Measurements from ENCODE around the gene TMEM18.

Gene TMEM18

DNA sequence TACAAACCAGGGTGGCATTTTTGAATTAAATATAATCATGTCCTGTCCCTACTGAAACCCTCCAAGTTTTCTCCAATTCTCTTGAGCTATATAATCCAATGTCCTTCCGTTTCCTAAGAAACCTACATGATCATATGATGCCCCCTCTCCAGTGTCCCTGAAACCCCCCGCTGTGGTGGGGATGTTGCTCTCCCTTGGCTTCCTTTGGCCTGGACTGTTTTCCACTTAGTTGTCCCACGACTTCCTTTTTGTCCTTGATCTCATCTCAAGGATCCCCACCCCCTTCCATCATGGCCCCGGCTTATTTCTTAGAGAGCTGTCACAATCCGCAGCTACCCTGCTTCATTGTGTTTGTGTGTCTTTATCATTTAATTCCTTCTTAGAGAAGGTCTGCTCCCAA is 43.8 kb downstream of the TMEM18 start:
- no peak for DNase-seq

DNA sequence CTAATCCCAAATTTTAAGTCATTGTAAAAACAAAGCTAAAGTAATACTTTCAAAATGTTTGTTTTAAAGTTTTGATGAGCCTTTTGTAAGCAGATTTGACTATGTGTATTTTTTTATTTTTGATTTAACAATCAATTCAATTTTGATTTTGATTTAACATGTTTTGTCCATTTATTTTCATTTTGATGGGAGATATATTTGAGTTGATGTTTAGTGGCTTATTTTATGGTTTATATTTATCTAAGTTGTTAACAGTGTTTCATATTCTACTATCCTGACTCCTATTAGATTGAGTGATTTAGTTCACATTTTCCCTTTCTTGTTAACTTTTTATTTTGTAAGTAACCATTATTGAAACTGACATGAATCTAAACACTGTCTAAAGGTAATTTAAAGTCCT is 44.7 kb downstream of the TMEM18 start:
- DNase-seq, result no peak

GRCh38 chr2:631741-632140 is 45.5 kb downstream of the TMEM18 start:
- DNase-seq, result no peak

DNA sequence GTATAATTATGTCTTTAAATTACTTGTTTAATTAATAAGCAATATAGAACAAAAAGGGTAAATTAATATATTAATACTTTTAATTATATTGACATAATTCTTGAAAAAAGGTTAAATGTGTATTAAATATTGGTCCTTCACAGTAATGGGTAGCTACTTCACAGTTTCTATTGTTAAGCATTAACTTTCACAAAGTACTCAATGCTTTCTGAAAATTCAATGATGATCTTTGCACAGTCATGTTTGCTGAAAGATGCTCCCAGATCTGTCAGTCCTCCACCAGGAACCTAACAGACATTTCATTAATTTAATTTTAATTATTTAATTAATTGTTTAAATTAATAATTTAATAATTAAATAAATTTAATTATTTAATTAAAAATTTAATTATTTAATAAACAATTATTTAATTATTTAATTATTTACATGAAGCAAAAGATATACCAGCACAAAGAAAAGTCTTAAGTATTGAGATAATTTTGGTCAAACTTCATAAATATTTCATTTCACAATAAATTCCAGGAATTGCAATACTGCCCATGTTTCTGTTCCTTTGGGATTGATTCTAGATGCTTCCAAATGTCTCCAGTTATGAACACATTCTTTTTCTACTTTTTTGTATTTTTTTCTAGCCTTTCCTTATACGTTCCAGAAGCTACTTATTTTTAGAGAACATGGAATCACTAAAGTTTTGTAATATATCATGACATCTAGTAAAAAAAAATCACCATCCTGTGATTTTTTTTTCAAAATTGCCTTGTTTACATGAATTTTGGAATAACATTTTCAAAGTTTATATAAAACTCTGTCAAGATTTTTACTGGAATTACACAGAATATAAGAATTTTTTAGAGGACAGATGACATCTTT is 46.5 kb downstream of the TMEM18 start:
- no peak for DNase-seq

GRCh38 chr2:629961-630360 is 47.2 kb downstream of the TMEM18 start:
- no peak for DNase-seq

DNA sequence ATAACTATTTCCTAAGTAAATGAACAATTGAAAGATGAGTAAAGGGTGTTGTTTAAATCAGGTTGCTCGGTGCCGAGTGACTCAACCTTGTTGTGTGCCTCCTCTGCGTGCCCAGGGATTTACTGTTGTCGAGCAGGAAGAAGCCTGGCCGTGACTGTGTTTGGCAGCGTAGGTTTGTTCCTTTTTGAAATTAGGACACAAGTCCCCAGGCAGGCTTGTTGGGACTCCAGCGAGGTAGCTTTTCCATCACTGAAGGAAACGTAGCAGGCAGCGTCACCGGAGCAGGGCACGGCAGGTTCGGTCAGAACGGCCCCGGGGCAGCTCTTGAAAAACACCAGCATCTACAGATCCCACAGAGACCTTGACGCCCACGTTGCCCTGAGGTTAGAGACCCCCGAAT is 48.6 kb downstream of the TMEM18 start:
- DNase-seq, result no peak

DNA sequence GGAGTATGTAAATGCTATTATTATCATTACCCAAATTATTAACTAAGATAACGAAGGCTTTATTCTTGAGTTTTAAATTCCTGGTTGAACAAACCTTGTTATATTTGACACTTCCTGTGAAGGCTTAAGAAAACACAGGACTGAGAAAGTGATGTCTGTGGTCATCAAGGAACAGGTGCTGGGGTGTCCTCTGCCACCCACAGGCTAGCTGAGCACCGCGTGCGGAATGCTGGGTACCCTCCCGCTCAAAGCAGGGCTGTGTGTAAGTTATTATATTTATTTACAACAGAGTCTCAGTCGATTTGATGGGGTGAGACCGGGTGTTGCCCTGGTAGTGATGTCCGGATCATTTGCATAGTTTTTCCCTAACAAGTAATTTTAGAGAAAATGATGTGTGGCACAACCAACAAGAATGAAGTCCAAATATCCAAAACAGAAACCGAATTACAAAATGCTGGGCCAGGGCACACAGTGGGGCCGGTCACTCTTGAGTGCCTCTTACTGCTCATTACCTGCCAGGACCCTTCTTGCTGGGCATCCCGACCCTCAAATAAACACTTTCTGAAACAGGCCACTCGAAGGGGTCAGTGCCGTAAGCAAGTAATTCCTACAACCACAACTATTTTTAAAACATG is 49.2 kb downstream of the TMEM18 start:
- no peak for DNase-seq

DNA sequence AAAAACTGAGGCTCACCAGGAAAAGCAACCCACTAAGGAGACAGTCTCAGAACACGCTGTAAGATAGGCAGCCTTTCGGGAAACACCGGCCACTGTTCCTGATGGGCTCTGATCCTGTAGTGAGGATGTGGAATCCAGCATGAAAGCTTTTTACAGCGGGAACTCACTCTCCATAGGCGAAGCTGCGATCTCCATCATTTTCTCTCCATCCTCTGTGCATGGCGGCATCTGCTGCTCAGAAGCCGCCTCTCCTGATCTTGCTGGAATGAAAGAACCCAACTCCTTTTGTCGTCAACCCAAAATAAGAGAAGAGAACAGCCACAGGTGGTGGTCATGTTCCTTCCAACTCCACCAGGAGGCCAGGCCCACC is 49.9 kb downstream of the TMEM18 start:
- no peak for DNase-seq

DNA sequence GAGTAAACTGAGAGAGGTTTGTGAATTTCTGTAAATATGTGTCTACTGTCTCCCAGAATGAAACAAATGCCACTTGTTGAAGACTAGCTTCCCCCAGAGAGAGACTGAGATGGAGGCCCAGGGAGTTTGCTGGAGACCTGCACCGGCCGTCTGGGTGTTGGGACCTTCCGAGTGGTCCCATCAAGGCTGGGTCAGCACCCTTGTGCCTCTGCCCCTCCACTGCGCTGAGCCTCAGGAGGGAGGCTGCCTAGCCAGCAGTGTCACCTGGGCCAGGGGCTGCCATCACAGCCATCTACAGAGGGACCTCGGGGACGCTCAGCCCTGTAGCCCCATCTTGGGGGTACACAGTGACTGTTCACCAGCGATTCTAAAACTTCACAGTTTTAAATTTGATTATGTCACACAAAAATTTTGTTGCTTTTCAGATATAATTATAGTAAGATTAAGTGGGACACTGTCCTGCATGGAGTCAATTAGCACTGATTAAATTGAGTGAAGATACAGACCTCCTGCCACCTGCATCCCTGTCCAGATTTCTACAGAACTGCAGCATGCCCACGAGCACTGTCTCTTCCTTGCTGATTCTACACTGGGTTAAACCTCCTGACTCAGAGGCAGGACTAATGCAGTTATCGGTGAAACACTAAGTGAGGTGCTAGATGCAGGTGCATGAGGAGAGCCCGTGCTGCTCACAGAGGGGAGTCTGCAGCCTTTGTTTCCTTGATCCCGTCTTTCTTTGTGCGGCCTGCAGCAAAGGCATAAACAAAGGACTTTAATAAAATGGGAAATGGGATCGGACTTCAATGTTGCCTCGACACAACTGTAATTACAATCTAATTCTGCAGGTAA is 50.5 kb downstream of the TMEM18 start:
- DNase-seq, result no peak

GRCh38 chr2:625415-626333 is 51.5 kb downstream of the TMEM18 start:
- no peak for DNase-seq

GRCh38 chr2:624551-625347 is 52.5 kb downstream of the TMEM18 start:
- no peak for DNase-seq

- DNase-seq, result no peak
Measured at GRCh38 chr2:624096-624495, 53.1 kb downstream of the TMEM18 start.

DNA sequence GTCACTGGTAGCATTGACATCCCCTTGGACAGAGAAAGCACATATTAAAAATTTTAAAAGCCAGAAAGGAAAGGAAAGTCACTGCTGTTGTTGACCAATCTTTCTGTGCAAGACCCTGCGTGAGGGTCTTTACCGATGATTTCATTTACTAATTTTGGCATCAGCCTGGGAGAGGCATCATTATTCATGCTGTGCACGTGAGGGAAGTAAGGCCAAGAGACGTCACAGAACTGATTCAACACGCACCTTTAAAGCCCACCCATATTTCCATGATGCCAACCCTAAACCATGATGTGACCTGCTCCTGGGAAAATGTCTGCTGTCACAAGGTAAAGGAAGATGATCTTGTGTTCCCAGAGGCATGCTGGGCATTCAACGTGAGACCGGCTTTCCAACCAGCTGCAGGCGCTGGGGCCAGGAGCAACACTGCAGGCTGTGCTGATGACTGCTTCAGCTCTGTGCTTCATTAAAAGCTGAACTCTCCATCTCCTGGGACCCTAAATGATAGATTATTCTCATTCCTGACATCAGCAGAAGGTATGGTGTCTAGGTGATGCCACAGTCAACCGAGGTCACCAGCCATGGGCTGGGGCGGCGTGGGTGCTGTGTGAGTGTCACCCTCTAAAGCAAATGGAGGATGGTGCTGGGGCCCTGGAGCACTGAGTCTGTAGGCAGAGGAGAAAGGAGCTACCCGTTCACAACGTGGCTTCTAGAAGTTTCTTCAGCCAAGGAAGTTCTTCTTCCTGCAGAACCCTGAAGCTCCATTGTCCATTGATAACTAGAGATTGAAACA is 53.9 kb downstream of the TMEM18 start:
- DNase-seq, result no peak

GRCh38 chr2:622357-622756 is 54.8 kb downstream of the TMEM18 start:
- DNase-seq, result no peak

DNA sequence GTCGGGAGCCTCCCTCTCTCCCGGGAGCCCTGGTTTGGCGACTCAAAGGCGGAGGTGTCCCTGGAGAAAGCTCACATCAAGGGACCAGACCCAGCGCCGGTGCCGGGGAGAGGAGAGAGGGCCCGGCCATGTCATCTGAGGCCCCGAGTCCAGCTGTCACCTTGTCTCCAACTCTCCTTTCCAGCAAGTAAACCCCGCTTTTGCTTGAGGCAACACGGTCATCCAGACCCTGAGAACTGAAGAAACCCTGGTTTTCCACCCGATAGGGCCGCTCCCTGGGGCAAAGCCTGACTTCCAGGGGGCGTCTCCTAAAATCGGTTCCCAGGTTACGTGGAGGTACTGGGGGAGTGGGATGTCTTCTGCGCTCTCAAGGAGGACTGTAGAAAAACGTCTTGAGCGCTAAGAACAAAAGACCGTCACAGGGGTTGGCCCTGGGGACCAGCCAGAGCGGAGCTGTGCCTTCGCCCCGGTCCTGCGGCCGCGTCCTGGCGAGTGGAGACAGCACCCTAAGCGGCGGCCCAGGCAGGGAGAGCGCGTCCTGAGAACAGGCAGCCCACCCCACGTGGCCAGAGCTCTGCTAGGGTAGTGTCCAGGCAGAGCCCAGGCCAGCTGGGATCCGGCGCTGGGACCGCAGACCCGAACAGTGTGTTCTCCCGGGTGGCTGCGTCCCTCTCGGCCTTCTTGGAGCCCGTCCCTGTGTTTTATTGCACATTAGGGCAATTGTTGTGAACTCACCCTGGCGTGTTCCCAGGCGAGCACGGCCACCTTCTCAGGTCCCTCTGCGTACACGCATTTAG is 55.7 kb downstream of the TMEM18 start:
- no peak for DNase-seq

GRCh38 chr2:620471-621302 is 56.5 kb downstream of the TMEM18 start:
- DNase-seq, result no peak

DNA sequence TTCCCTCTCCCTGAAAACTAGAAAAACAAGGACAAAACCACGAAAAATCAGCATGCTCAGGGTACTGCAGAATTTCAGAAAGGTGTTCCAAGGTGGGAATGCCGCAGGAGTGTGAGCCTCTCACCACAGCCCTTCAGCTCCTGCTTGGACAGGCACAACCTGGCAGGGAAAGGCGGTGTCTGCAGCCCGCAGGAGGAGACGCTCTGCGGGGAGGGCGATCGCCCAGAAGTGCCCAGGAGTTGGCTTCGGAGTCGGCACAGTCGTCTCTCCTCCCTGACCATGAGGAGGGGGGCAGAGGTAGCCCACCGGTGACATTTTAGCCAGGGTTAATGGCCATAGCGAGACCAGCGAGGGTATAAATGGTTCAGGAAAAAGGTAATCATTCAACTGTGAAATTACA is 57.2 kb downstream of the TMEM18 start:
- DNase-seq, result no peak

DNA sequence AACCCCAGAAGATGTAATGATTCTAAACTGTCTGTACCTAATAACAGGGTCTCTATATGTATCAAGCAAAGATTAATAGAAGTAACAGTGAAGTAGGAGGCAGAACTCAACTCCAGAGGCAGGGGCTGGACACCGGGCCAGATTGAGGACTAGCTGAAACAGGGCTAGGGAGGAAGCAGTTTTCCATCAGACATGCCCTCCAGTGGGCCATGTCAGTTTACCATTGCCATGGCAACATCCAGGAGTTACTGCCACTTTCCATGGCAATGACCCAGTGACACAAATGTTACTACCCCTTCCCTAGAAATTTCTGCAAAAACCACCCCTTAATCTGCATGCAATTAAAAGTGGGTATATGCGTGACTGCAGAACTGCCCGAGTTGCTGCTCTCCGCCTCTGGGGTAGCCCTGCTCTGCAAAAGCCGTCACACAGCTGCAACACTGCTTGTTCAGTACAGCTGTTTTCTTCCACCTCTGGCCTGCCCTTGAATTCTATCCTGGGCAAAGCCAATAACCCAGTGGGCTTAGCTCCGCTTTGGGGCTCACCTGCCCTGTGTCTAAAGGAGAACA is 58.7 kb downstream of the TMEM18 start:
- DNase-seq, result no peak

DNA sequence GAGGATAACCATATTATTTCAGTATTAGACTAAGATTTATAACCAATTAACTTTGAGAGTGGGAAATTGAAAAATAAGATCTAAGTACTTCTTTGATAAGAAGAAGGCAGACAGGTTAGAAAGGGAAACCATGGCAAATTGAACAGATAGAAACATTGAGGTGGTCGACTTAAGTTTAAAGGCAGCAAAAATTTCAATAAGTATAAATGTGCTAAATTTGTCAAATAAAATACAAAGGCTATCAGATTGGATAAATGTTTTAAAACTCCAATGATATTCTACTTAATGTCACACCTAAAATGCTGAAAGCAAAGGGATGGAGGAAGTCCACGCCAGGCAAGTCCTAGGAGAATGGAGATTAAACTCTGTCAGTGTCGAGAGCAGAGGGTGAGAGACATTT is 59.2 kb downstream of the TMEM18 start:
- no peak for DNase-seq
